ENCODE results near the gene PDGFRB. TPM values are rescaled to one million over a fixed set of nuclear protein-coding genes. Genes with fewer than 3 reads are reported as not detected.

The PDGFRB gene
- polyA plus RNA-seq, 2 of the 4 experiments (the other 2 are of a cell fraction) = 0.22 TPM

- FAIRE-seq (no peak), DNase-seq (ENCODE audit: low read depth in 1 of 2, low spot score in 1 of 2) (no peak), ATAC-seq (no peak)
- Histone ChIP-seq H3K4me2 (no peak overlapping the region), H3K4me1 (no peaks in the 10 kb centered on the region), H3K9me3 (no peaks in the 10 kb centered on the region), H3K4me3 (no peak overlapping the region), H3K27ac (no peak overlapping the region)
- no peak for TF ChIP-seq EP300 (IDR thresholded peaks at IDR 0.05)
- no peak for TF ChIP-seq SMC3 (IDR thresholded peaks at IDR 0.05)
- no peak for TF ChIP-seq CHD4 (IDR thresholded peaks at IDR 0.05; ENCODE audit: borderline replicate concordance)
- no peak for TF ChIP-seq FOSL2 (IDR thresholded peaks at IDR 0.05)
- TF ChIP-seq FOSL2 (CRISPR knock-in tag; IDR thresholded peaks at IDR 0.05) = no peak
- no peak for TF ChIP-seq RFX5 (IDR thresholded peaks at IDR 0.05)
- WGBS (ENCODE audit: missing lambda C conversion rate) = 32% methylated on average over 3 of the region's 3 CpGs
- ChIA-PET CTCF (interaction anchor here (1.0 to 3.6 kb wide), 4 partner anchors 11 to 29 kb away, joined by 3 to 13 read pairs (median 5); no protein-coding TSS in a partner anchor), POLR2A (no interaction called here)
These were observed 33.7 kb upstream of the PDGFRB start for GRCh38 chr5:150189326-150189725.

GRCh38 chr5:150188146-150188842, 32.6 kb upstream of the PDGFRB start:
- TF ChIP-seq SMC3 (IDR thresholded peaks at IDR 0.05) = no peak
- TF ChIP-seq JUNB (IDR thresholded peaks at IDR 0.05) = no peak
- TF ChIP-seq HOXA7 (CRISPR knock-in tag; IDR thresholded peaks at IDR 0.05) = no peak
- TF ChIP-seq TFCP2L1 (CRISPR knock-in tag; IDR thresholded peaks at IDR 0.05) = no peak
- TF ChIP-seq MAX (IDR thresholded peaks at IDR 0.05) = no peak
- no peak for TF ChIP-seq EHMT2 (IDR thresholded peaks at IDR 0.05; ENCODE audit: low read depth)
- TF ChIP-seq FOSL2 (IDR thresholded peaks at IDR 0.05) = no peak
- TF ChIP-seq FOSL2 (CRISPR knock-in tag; IDR thresholded peaks at IDR 0.05) = no peak
- TF ChIP-seq ATOH8 (CRISPR knock-in tag; IDR thresholded peaks at IDR 0.05; ENCODE audit: low read depth) = no peak
- no peak for TF ChIP-seq FOSB (CRISPR knock-in tag; IDR thresholded peaks at IDR 0.05)
- TF ChIP-seq MAFK (IDR thresholded peaks at IDR 0.05; ENCODE audit: partially characterized antibody) = no peak
- TF ChIP-seq RNF2 (IDR thresholded peaks at IDR 0.05; ENCODE audit: borderline replicate concordance, low read depth) = no peak
- no peak for TF ChIP-seq RAD21 (conservative IDR thresholded peaks at IDR 0.05 in 1 of 2, IDR thresholded peaks at IDR 0.05 in 1 of 2)
- 30% methylated on average over 3 of the region's 3 CpGs for WGBS (ENCODE audit: missing lambda C conversion rate)

GRCh38 chr5:150186897-150187296, 31.3 kb upstream of the PDGFRB start:
- CTCF ChIA-PET = interaction anchor here (1.1 to 3.6 kb wide), 5 partner anchors 10 to 164 kb away, joined by 3 to 13 read pairs (median 4); no protein-coding TSS in a partner anchor
- 59% methylated on average over 4 of the region's 4 CpGs for WGBS (ENCODE audit: missing lambda C conversion rate)
- H3K4me2 ChIP-seq = no peak overlapping the region
- TF ChIP-seq CEBPB (IDR thresholded peaks at IDR 0.05) (no peak), REST (IDR thresholded peaks at IDR 0.05) (no peak), PHF8 (IDR thresholded peaks at IDR 0.05; ENCODE audit: borderline replicate concordance, low read depth) (no peak), E2F6 (IDR thresholded peaks at IDR 0.05; ENCODE audit: borderline replicate concordance, low read depth) (no peak), ELK1 (IDR thresholded peaks at IDR 0.05; ENCODE audit: low read depth, low read length) (no peak), RARB (CRISPR knock-in tag; IDR thresholded peaks at IDR 0.05) (no peak), EHF (CRISPR knock-in tag; IDR thresholded peaks at IDR 0.05) (no peak), NR3C1 (IDR thresholded peaks at IDR 0.05) (no peak), CBX8 (IDR thresholded peaks at IDR 0.05) (no peak), SREBF2 (IDR thresholded peaks at IDR 0.05) (no peak), HOXB13 (CRISPR knock-in tag; IDR thresholded peaks at IDR 0.05; ENCODE audit: low read depth) (no peak), EHMT2 (IDR thresholded peaks at IDR 0.05; ENCODE audit: low read depth) (no peak)

More at GRCh38 chr5:150188146-150188842, 32.6 kb upstream of the PDGFRB start:
- H3K9me3 ChIP-seq = no peaks in the 10 kb centered on the region
- H3K4me3 ChIP-seq = no peak overlapping the region
- ChIA-PET POLR2A (no interaction called here), CTCF (interaction anchor here (1.0 to 3.6 kb wide), 3 partner anchors 10 to 30 kb away, joined by 3 to 13 read pairs (median 5); no protein-coding TSS in a partner anchor)
- FAIRE-seq (no peak), DNase-seq (ENCODE audit: low read depth in 1 of 2, low spot score in 1 of 2) (no peak), ATAC-seq (no peak)
- no peaks in the 10 kb centered on the region for H3K4me1 ChIP-seq
- H3K4me2 ChIP-seq = no peak overlapping the region
- H3K27ac ChIP-seq = no peak overlapping the region

More at GRCh38 chr5:150186897-150187296, 31.3 kb upstream of the PDGFRB start:
- ATAC-seq = no peak
- Histone ChIP-seq H3K27ac (no peak overlapping the region), H3K4me3 (no peak overlapping the region), H3K4me1 (no peaks in the 10 kb centered on the region), H3K9me3 (no peaks in the 10 kb centered on the region)
- POLR2A ChIA-PET = no interaction called here
- no peak for DNase-seq (ENCODE audit: low read depth in 1 of 2, low spot score in 1 of 2)
- FAIRE-seq = no peak

Measured in A549 (cell line).